Hematopoietic multipotent progenitor cell treated with erythropoietin and hydrocortisone succinate and interleukin-3 and kit ligand, for 6 days (in vitro differentiated cells): ENCODE measurements around the gene TBX15.

Source experiments
- DNase-seq: peaks from one replicate; pipeline ENCODE4 v3.0.0-alpha.2; 2015

Gene TBX15

GRCh38 chr1:118984722-118985639 is 3.2 kb downstream of the TBX15 start:
- DNase-seq, result no peak

- no peak for DNase-seq
Measured at GRCh38 chr1:118984086-118984721, 3.9 kb downstream of the TBX15 start.

GRCh38 chr1:118983558-118984041 is 4.5 kb downstream of the TBX15 start:
- no peak for DNase-seq

GRCh38 chr1:118982821-118983557 is 5.2 kb downstream of the TBX15 start:
- DNase-seq, result no peak

GRCh38 chr1:118982266-118982665 is 5.9 kb downstream of the TBX15 start:
- no peak for DNase-seq

GRCh38 chr1:118981436-118981835 is 6.7 kb downstream of the TBX15 start:
- DNase-seq, result no peak

- DNase-seq, result no peak
Measured at GRCh38 chr1:118979754-118980575, 8.2 kb downstream of the TBX15 start.

- no peak for DNase-seq
Measured at GRCh38 chr1:118978914-118979701, 9.0 kb downstream of the TBX15 start.

GRCh38 chr1:118977600-118977999 is 10.5 kb downstream of the TBX15 start:
- DNase-seq, result no peak

- no peak for DNase-seq
Measured at GRCh38 chr1:118974661-118975060, 13.5 kb downstream of the TBX15 start.

GRCh38 chr1:118973531-118974137 is 14.5 kb downstream of the TBX15 start:
- DNase-seq, result no peak

GRCh38 chr1:118973032-118973431 is 15.1 kb downstream of the TBX15 start:
- DNase-seq, result no peak

- DNase-seq, result no peak
Measured at GRCh38 chr1:118970451-118970850, 17.7 kb downstream of the TBX15 start.

GRCh38 chr1:118963456-118964430 is 24.4 kb downstream of the TBX15 start:
- no peak for DNase-seq

- no peak for DNase-seq
Measured at GRCh38 chr1:118963138-118963455, 25.0 kb downstream of the TBX15 start.

GRCh38 chr1:118961156-118961555 is 27.0 kb downstream of the TBX15 start:
- DNase-seq, result no peak

GRCh38 chr1:118960567-118961136 is 27.5 kb downstream of the TBX15 start:
- DNase-seq, result no peak

GRCh38 chr1:118960026-118960561 is 28.0 kb downstream of the TBX15 start:
- DNase-seq, result no peak

GRCh38 chr1:118958937-118959631 is 29.1 kb downstream of the TBX15 start:
- DNase-seq, result no peak
